Transverse colon (tissue), 3 donors: ENCODE results near the gene SMTNL2.

Experiments used
- CTCF ChIP-seq, 5 experiments: fragments of 200-600 bp in 3 of 5; fragments of 450-650 bp in 2 of 5; sonication (generic) in 3 of 5; IDR thresholded peaks; 1 replicate in 2 of 5; 2 replicates in 3 of 5; pipeline ENCODE4 v1.5.1; 2016 to 2017; ENCODE audit warnings: antibody characterized with exemption in 5 of 5, inconsistent platforms in 3 of 5, mild to moderate bottlenecking in 2 of 5, moderate library complexity in 1 of 5
- POLR2A ChIP-seq: fragments of 450-650 bp; IDR thresholded peaks from one replicate; pipeline ENCODE4 v1.6.1; 2016; ENCODE audit warnings: antibody characterized with exemption, mild to moderate bottlenecking, moderate library complexity

GRCh38 chr17:4585638-4585994 lies 1.3 kb downstream of the SMTNL2 start:
- TF ChIP-seq CTCF (IDR thresholded peaks at IDR 0.05) (no peak), POLR2A (no peak)
